Glutamatergic neuron (in vitro differentiated cells): ENCODE results near the gene CRIM1. TPM values are rescaled to one million over a fixed set of nuclear protein-coding genes. Genes with fewer than 3 reads are reported as not detected.
"Not testable (repeated sequence)": the region's sequence is repeated elsewhere in the genome, so short reads cannot be mapped to it uniquely, and the experiment has no call there.

Experiments used
- DNase-seq: peaks from one replicate; pipeline ENCODE4 v3.0.0; 2022
- H3K27ac Mint-ChIP-seq: one replicate; pipeline ENCODE4 v1.8.0; 2020; ENCODE audit warnings: mild to moderate bottlenecking, mixed read lengths, inconsistent platforms; ENCODE audit not compliant: unreplicated experiment
- H3K27me3 Mint-ChIP-seq: one replicate; pipeline ENCODE4 v1.8.0; 2020; ENCODE audit warnings: mild to moderate bottlenecking, moderate library complexity, mixed read lengths, inconsistent platforms; ENCODE audit not compliant: unreplicated experiment
- H3K36me3 Mint-ChIP-seq: one replicate; pipeline ENCODE4 v1.8.0; 2020; ENCODE audit warnings: mild to moderate bottlenecking, mixed read lengths, inconsistent platforms; ENCODE audit not compliant: unreplicated experiment
- H3K4me1 Mint-ChIP-seq: one replicate; pipeline ENCODE4 v1.8.0; 2020; ENCODE audit warnings: mild to moderate bottlenecking, low read depth, mixed read lengths, inconsistent platforms; ENCODE audit not compliant: unreplicated experiment
- H3K4me3 Mint-ChIP-seq: one replicate; pipeline ENCODE4 v1.8.0; 2020; ENCODE audit warnings: mild to moderate bottlenecking, mixed read lengths, inconsistent platforms; ENCODE audit not compliant: unreplicated experiment
- H3K9me3 Mint-ChIP-seq: one replicate; pipeline ENCODE4 v1.8.0; 2020; ENCODE audit warnings: mild to moderate bottlenecking, moderate library complexity, mixed read lengths, inconsistent platforms; ENCODE audit not compliant: unreplicated experiment
- long read RNA-seq: library from polyadenylated mRNA; unstranded; transcript quantifications from one replicate; pipeline ENCODE4 v2.0.0, GENCODE V29; 2020; ENCODE audit not compliant: unreplicated experiment
- total RNA-seq: library from RNA; stranded (reverse); fragmentation: NEBNext Ultra II Directional; extraction: Animal tissue kit (Norgen Biotek cat#: 25700); gene quantifications from one replicate; pipeline ENCODE4 v1.2.1, GENCODE V29; 2021; ENCODE audit not compliant: unreplicated experiment
- TF ChIP-seq, protein P1 (sequence below): fragments of 200-600 bp; sonication (generic); IDR thresholded peaks from one replicate; pipeline ENCODE4 v1.5.0; 2021; ENCODE audit not compliant: partially characterized antibody, unreplicated experiment

CRIM1 gene, protein sequence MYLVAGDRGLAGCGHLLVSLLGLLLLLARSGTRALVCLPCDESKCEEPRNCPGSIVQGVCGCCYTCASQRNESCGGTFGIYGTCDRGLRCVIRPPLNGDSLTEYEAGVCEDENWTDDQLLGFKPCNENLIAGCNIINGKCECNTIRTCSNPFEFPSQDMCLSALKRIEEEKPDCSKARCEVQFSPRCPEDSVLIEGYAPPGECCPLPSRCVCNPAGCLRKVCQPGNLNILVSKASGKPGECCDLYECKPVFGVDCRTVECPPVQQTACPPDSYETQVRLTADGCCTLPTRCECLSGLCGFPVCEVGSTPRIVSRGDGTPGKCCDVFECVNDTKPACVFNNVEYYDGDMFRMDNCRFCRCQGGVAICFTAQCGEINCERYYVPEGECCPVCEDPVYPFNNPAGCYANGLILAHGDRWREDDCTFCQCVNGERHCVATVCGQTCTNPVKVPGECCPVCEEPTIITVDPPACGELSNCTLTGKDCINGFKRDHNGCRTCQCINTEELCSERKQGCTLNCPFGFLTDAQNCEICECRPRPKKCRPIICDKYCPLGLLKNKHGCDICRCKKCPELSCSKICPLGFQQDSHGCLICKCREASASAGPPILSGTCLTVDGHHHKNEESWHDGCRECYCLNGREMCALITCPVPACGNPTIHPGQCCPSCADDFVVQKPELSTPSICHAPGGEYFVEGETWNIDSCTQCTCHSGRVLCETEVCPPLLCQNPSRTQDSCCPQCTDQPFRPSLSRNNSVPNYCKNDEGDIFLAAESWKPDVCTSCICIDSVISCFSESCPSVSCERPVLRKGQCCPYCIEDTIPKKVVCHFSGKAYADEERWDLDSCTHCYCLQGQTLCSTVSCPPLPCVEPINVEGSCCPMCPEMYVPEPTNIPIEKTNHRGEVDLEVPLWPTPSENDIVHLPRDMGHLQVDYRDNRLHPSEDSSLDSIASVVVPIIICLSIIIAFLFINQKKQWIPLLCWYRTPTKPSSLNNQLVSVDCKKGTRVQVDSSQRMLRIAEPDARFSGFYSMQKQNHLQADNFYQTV
- total RNA-seq, result 35.7 TPM
- long read RNA-seq, partial matches to known transcripts, result 0 of 1 reads
- long read RNA-seq, other reads (novel, unspliced or antisense), result 1 of 1 reads

DNA sequence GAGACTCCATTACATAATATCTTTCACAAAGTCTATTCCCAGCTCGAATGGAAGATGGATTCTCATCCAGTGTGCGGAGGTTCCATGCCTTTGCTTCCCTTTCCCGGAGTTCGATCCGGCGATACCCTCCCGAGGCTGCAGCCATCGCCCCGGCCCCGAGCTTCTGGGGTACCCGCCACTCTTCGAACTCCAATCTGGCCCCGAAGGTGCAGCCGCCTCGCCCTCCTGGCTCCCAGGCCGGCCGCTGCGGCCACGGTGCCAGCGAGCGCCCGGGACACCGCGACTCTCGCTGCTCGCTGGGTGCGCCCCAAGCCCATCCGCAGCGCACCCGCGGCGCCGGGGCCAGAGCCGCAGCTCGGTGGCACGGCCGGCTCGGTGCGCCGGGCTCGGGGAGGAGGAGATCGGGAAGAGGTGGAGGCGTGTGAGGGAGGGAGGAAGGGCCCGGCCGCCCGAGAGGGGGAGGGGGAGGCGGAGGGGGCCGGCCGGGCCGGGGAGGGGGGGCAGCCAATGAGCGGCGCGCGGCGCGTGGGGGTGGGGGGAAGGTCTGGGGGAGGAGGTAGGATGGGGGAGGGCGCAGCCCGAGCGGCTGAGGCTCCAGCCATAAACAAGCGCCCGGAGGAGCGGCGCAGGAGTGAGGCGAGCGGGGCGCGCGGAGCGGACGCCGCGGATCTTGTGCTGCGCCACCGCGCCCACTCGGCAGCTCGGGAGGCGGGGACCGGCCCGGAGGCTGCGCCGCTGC, at the start of gene CRIM1:
Gene CRIM1, plus strand, starts transcription at position 628 of the 739 bp plus-strand sequence. CDS start 515 bp downstream, outside the sequence.
- Mint-ChIP-seq H3K36me3 (no peaks in the 10 kb centered on the region), H3K27ac (peak within 1 kb of the TSS; percentile 81), H3K4me3 (peak within 1 kb of the TSS; percentile 84), H3K9me3 (peaks cover 13% of the 10 kb centered on the region), H3K27me3 (peaks cover 16% of the 10 kb centered on the region), H3K4me1 (peaks cover 18% of the 10 kb centered on the region)
- DNase-seq, result peak; percentile 83
- TF ChIP-seq, protein P1, sequence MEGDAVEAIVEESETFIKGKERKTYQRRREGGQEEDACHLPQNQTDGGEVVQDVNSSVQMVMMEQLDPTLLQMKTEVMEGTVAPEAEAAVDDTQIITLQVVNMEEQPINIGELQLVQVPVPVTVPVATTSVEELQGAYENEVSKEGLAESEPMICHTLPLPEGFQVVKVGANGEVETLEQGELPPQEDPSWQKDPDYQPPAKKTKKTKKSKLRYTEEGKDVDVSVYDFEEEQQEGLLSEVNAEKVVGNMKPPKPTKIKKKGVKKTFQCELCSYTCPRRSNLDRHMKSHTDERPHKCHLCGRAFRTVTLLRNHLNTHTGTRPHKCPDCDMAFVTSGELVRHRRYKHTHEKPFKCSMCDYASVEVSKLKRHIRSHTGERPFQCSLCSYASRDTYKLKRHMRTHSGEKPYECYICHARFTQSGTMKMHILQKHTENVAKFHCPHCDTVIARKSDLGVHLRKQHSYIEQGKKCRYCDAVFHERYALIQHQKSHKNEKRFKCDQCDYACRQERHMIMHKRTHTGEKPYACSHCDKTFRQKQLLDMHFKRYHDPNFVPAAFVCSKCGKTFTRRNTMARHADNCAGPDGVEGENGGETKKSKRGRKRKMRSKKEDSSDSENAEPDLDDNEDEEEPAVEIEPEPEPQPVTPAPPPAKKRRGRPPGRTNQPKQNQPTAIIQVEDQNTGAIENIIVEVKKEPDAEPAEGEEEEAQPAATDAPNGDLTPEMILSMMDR, result no peak

DNA sequence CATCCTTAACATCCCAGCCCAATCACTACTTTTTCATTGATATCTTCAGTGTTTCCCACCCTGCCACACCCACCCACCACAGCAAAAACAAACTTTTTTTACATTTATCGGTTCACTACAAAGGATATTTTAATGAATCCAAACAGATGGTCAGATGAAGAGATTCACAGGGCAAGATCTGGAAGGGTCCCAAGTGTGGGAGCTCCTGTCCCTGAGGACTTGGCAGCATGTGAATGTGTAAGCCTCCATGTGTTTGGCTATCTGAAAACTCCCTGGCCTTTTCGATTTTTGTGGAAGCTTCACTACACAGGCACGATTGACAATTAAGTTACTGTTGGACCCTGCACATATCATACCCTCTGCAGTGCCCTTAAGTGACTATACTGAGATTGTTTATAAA, 48.1 kb upstream of the CRIM1 start:
- H3K27me3 Mint-ChIP-seq, result peaks cover under 1% of the 10 kb centered on the region
- TF ChIP-seq, protein P1, result no peak
- H3K9me3 Mint-ChIP-seq, result peaks cover 2% of the 10 kb centered on the region
- DNase-seq, result no peak
- peaks cover 4% of the 10 kb centered on the region for H3K36me3 Mint-ChIP-seq
- H3K4me3 Mint-ChIP-seq, result no peak overlapping the region
- no peaks in the 10 kb centered on the region for H3K4me1 Mint-ChIP-seq
- H3K27ac Mint-ChIP-seq, result no peak overlapping the region

DNA sequence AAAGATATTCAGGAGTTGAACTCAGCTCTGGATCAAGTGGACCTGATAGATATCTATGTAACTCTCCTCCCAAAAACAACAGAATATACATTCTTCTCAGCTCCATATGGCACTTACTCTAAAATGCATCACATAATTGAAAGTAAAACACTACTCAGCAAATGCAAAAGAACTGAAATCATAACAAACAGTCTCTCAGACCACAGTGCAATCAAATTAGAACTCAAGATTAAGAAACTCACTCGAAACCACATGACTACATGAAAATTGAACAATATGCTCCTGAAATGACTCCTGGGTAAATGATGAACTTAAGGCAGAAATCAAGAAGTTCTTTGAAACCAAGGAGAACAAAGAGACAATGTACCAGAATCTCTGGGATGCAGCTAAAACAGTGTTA, 45.1 kb upstream of the CRIM1 start:
- not testable (repeated sequence) for H3K4me3 Mint-ChIP-seq, H3K27ac Mint-ChIP-seq, H3K9me3 Mint-ChIP-seq, DNase-seq, H3K4me1 Mint-ChIP-seq, H3K27me3 Mint-ChIP-seq
- H3K36me3 Mint-ChIP-seq, result peaks cover 17% of the 10 kb centered on the region

DNA sequence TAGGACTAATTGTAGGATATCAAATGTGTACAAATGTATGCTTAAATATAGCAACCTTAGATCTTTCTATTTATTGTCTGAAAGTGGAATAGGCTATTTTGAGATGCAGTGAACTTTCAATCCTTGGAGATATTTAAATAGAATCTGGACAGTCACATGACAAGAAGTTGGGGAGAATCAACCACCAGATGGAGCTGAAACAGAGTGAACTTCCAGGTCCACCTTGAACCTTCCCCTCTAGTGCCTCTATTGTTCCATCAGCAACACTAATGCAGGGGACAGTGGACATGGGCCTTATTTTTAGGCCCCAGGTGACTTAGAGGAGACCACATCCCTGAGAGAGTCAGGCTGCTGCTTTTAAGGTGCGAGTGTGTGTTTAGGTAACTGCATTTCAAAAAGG, 37.0 kb upstream of the CRIM1 start:
- DNase-seq, result no peak
- no peaks in the 10 kb centered on the region for H3K4me1 Mint-ChIP-seq
- H3K36me3 Mint-ChIP-seq, result peaks cover 11% of the 10 kb centered on the region
- no peaks in the 10 kb centered on the region for H3K27me3 Mint-ChIP-seq
- TF ChIP-seq, protein P1, result no peak
- H3K27ac Mint-ChIP-seq, result no peak overlapping the region
- H3K4me3 Mint-ChIP-seq, result no peak overlapping the region
- no peaks in the 10 kb centered on the region for H3K9me3 Mint-ChIP-seq

DNA sequence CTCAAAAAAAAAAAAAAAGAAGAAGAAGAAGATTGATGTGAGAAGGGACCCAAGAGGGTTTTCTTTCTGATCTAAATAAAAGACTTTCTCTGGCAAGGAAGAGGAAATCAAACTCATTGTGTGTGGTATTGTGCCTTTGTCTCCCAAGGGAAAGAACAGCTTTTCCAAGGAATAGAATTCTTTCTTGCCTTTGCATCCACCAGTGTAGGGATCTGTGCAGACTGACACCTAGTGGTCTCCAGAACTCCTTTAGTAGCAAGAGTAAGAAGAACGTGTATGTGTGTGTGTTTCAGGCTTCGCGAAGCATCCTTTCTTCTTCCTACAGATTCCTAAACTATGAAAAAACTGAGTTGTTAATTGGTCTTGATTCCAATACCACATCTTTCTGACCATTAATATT, 33.5 kb upstream of the CRIM1 start:
- TF ChIP-seq, protein P1, result no peak
- Mint-ChIP-seq H3K4me1 (peaks cover 5% of the 10 kb centered on the region), H3K27me3 (no peaks in the 10 kb centered on the region), H3K4me3 (no peak overlapping the region), H3K36me3 (no peaks in the 10 kb centered on the region), H3K9me3 (no peaks in the 10 kb centered on the region), H3K27ac (no peak overlapping the region)
- DNase-seq, result no peak
